Spleen (tissue), 11 donors: ENCODE measurements around the gene GAPDHS. TPM values are rescaled to one million over a fixed set of nuclear protein-coding genes. Genes with fewer than 3 reads are reported as not detected.

Source experiments
- DNase-seq: peaks from one replicate; pipeline ENCODE4 v3.0.0-alpha.2; 2020
- H3K27ac ChIP-seq, 8 donors: fragments of 200-600 bp; sonication (generic) in 7 of 8; 1 replicate in 4 of 8; 2 replicates in 4 of 8; pipeline versions ENCODE4 v1.5.0 to v1.8.0; 2016 to 2021; ENCODE audit warnings: inconsistent platforms in 4 of 8, mild to moderate bottlenecking in 4 of 8, moderate library complexity in 1 of 8
- H3K27me3 ChIP-seq, 7 donors: fragments of 200-600 bp; sonication (generic) in 6 of 7; replicated peaks in 1 of 7; 1 replicate in 4 of 7; 2 replicates in 3 of 7; pipeline versions ENCODE4 v1.5.0 to v1.8.0; 2016 to 2021; ENCODE audit warnings: inconsistent platforms in 3 of 7, mild to moderate bottlenecking in 1 of 7
- H3K36me3 ChIP-seq, 6 donors: fragments of 200-600 bp; sonication (generic) in 5 of 6; 1 replicate in 4 of 6; 2 replicates in 2 of 6; pipeline versions ENCODE4 v1.5.0 to v1.8.0; 2016 to 2021; ENCODE audit warnings: inconsistent platforms in 2 of 6
- H3K4me1 ChIP-seq, 6 donors: fragments of 200-600 bp; sonication (generic) in 5 of 6; 1 replicate in 3 of 6; 2 replicates in 3 of 6; pipeline versions ENCODE4 v1.5.0 to v1.8.0; 2016 to 2021; ENCODE audit warnings: inconsistent platforms in 3 of 6
- H3K4me3 ChIP-seq, 8 donors: fragments of 200-600 bp; sonication (generic) in 7 of 8; 1 replicate in 4 of 8; 2 replicates in 4 of 8; pipeline versions ENCODE4 v1.5.0 to v1.8.0; 2016 to 2021; ENCODE audit warnings: inconsistent platforms in 4 of 8, mild to moderate bottlenecking in 4 of 8, moderate library complexity in 2 of 8
- H3K9me3 ChIP-seq, 8 donors: fragments of 200-600 bp; sonication (generic) in 7 of 8; 1 replicate in 4 of 8; 2 replicates in 4 of 8; pipeline versions ENCODE4 v1.5.0 to v1.8.0; 2016 to 2021; ENCODE audit warnings: inconsistent platforms in 4 of 8
- CTCF ChIP-seq, 11 experiments: fragments of 200-600 bp in 7 of 11; fragments of 450-650 bp in 4 of 11; sonication (generic) in 4 of 11; IDR thresholded peaks in 8 of 11; conservative IDR thresholded peaks in 3 of 11; 1 replicate in 7 of 11; 2 replicates in 4 of 11; pipeline versions ENCODE4 v1.4.0 to v1.8.0; 2016 to 2021; ENCODE audit warnings: antibody characterized with exemption in 11 of 11, inconsistent platforms in 4 of 11, mild to moderate bottlenecking in 1 of 11
- POLR2A ChIP-seq, 3 donors: fragments of 450-650 bp; IDR thresholded peaks; one replicate each; pipeline ENCODE4 v1.5.1; 2017; ENCODE audit warnings: antibody characterized with exemption in 3 of 3, mild to moderate bottlenecking in 1 of 3
- POLR2AphosphoS5 ChIP-seq, 3 donors: sonication (generic); formaldehyde crosslinking; IDR thresholded peaks; one replicate each; pipeline ENCODE4 v1.5.1; 2017; ENCODE audit warnings: antibody characterized with exemption in 3 of 3
- WGBS, 5 donors: extraction: QIAGEN DNeasy Blood & Tissue Kit in 3 of 5; methylation state at CpG; one replicate each; pipeline versions ENCODE4 v1.1.5 to v1.1.7; 2013 to 2018; 5-methylcytosine and 5-hydroxymethylcytosine counted together
- intact Hi-C: fragments of 100-400 bp; cut with DNase I; formaldehyde crosslinking; loops from one replicate; pipeline ENCODE4 v1.15.0; 2023; ENCODE audit warnings: low total_unique reads
- polyA plus RNA-seq, 3 donors: library from polyadenylated mRNA; stranded (reverse); fragments of 200-250 nt; gene quantifications; one replicate each; pipeline ENCODE4 v1.2.1, GENCODE V29; 2013
- total RNA-seq, 7 donors: library from RNA; depleted of rRNA in 3 of 7; stranded (reverse); fragments of >200 nt in 3 of 7; fragmentation: NEBNext Ultra II Directional in 4 of 7; extraction: Animal tissue kit (Norgen Biotek cat#: 25700) in 4 of 7; gene quantifications; one replicate each; pipeline versions ENCODE4 v1.1.0 to v1.2.1, GENCODE V29; 2016 to 2021
- donor health status: healthy with polysubstance abuse.
- donor health status: DM: no; HTN: no; CAD: no; lungs with moderate emphysema.
- donor health status: DM: no; HTN: no; CAD: no.
- donor health status: Bipolar disorder and iron deficiency.
- donor health status: healthy.
- donor health status: DM: no; HTN: no; CAD: no.
- donor health status: DM: yes; HTN: yes; CAD: no.

Gene GAPDHS
- total and polyA plus RNA-seq, 10 donors: 0.13 to 0.17 (median 0.14) TPM; not detected in 7

GRCh38 chr19:35577918-35578317, 44.7 kb downstream of the GAPDHS start:
- Histone ChIP-seq H3K9me3 (peaks cover 5 to 49% (median 33%) of the 10 kb centered on the region in 8 donors), H3K27ac (no peak overlapping the region), H3K4me1 (no peaks in the 10 kb centered on the region), H3K36me3 (no peaks in the 10 kb centered on the region), H3K27me3 (peaks cover 0 to 31% (median 0%) of the 10 kb centered on the region in 7 donors), H3K4me3 (no peak overlapping the region)
- DNase-seq: no peak
- no peak for TF ChIP-seq POLR2A (IDR thresholded peaks at IDR 0.05)
- TF ChIP-seq CTCF (IDR thresholded peaks at IDR 0.05 in 8 of 11, conservative IDR thresholded peaks at IDR 0.05 in 3 of 11): no peak
- TF ChIP-seq POLR2AphosphoS5 (IDR thresholded peaks at IDR 0.05): no peak
- WGBS, 5 donors: 25 to 91% (median 80%) methylated on average over 1 of the region's 1 CpG
- intact Hi-C loops: no loop called here

- H3K4me3 ChIP-seq: no peak overlapping the region
- H3K27me3 ChIP-seq: peaks cover 0 to 38% (median 0%) of the 10 kb centered on the region in 7 donors
- peaks cover 5 to 47% (median 33%) of the 10 kb centered on the region in 8 donors for H3K9me3 ChIP-seq
- intact Hi-C loops: no loop called here
- no peak for TF ChIP-seq POLR2A (IDR thresholded peaks at IDR 0.05)
- TF ChIP-seq POLR2AphosphoS5 (IDR thresholded peaks at IDR 0.05): no peak
- TF ChIP-seq CTCF (IDR thresholded peaks at IDR 0.05 in 8 of 11, conservative IDR thresholded peaks at IDR 0.05 in 3 of 11): no peak
- DNase-seq: no peak
- H3K27ac ChIP-seq: no peak overlapping the region
- WGBS, 5 donors: 73 to 80% (median 77%) methylated on average over 7 of the region's 7 CpGs
- no peaks in the 10 kb centered on the region for H3K4me1 ChIP-seq
- no peaks in the 10 kb centered on the region for H3K36me3 ChIP-seq
Measured at GRCh38 chr19:35578707-35579106, 45.5 kb downstream of the GAPDHS start.

- Histone ChIP-seq H3K36me3 (no peaks in the 10 kb centered on the region), H3K9me3 (peaks cover 0 to 9% (median 2%) of the 10 kb centered on the region in 8 donors), H3K4me1 (no peaks in the 10 kb centered on the region), H3K27ac (no peak overlapping the region), H3K4me3 (no peak overlapping the region), H3K27me3 (peaks cover 0 to 57% (median 7%) of the 10 kb centered on the region in 7 donors)
- no peak for DNase-seq
- WGBS, 5 donors: 71 to 95% (median 87%) methylated on average over 1 of the region's 1 CpG
- intact Hi-C loops: no loop called here
- no peak for TF ChIP-seq POLR2AphosphoS5 (IDR thresholded peaks at IDR 0.05)
- no peak for TF ChIP-seq CTCF (IDR thresholded peaks at IDR 0.05 in 8 of 11, conservative IDR thresholded peaks at IDR 0.05 in 3 of 11)
Measured at GRCh38 chr19:35582760-35583159, 49.5 kb downstream of the GAPDHS start.

GRCh38 chr19:35585848-35586247, 52.6 kb downstream of the GAPDHS start, which contains the start of gene PMIS2:
Gene PMIS2, plus strand, starts transcription at chr19:35586173. Its CDS starts 87 bp downstream, at chr19:35586260.
- WGBS, 5 donors: 31 to 56% (median 52%) methylated on average over 6 to 16 of the region's 16 CpGs
- no peak for DNase-seq
- TF ChIP-seq POLR2AphosphoS5 (IDR thresholded peaks at IDR 0.05) (no peak), CTCF (IDR thresholded peaks at IDR 0.05 in 8 of 11, conservative IDR thresholded peaks at IDR 0.05 in 3 of 11) (no peak), POLR2A (IDR thresholded peaks at IDR 0.05) (no peak)
- Histone ChIP-seq H3K4me3 (no peak within 1 kb of the TSS), H3K27ac (no peak within 1 kb of the TSS), H3K36me3 (no peaks in the 10 kb centered on the region), H3K4me1 (no peaks in the 10 kb centered on the region), H3K27me3 (peaks cover 0 to 45% (median 7%) of the 10 kb centered on the region in 7 donors), H3K9me3 (peaks cover 0 to 3% (median 0%) of the 10 kb centered on the region in 8 donors)
- intact Hi-C loops: no loop called here
